K562 (cell line): ENCODE results near the gene KRTAP5-6. TPM values are rescaled to one million over a fixed set of nuclear protein-coding genes. Genes with fewer than 3 reads are reported as not detected.
"Not testable (repeated sequence)": the region's sequence is repeated elsewhere in the genome, so short reads cannot be mapped to it uniquely, and the experiment has no call there.

Source experiments
- ATAC-seq: fragments of 200-7000 bp; cut with Tn5 transposase; 3 replicates; pipeline ENCODE4 v1.9.1; 2020; ENCODE audit warnings: moderate library complexity
- BruUV-seq: library from RNA; stranded (reverse); fragments of 400-500 nt; replicated peaks from 2 replicates; lab custom pipeline; 2021; lab: Mats Ljungman, UMichigan
- CTCF ChIA-PET: fragments of 300-600 bp; formaldehyde crosslinking; extraction: SDS; loops from one replicate; lab custom pipeline; 2021; ENCODE audit warnings: low intra/inter-chr PET ratio; lab: Yijun Ruan, JAX
- POLR2A ChIA-PET: fragments of 300-600, 350-650 bp; sonication (Branson Sonifier 250); formaldehyde crosslinking; extraction: SDS; loops from one replicate; lab custom pipeline; 2021; ENCODE audit warnings: antibody characterized with exemption, inconsistent platforms; lab: Yijun Ruan, JAX
- DNase-seq, 4 experiments: peaks; one replicate each; pipeline versions ENCODE4 v3.0.0 to v3.0.0-alpha.2; 2011 to 2018; ENCODE audit warnings: low spot score in 3 of 4, mixed read lengths in 3 of 4; ENCODE audit errors: extremely low read depth in 1 of 4
- FAIRE-seq: peaks from 2 replicates; lab custom pipeline; 2011; peaks lifted over from hg19 to GRCh38; lab: Jason Lieb, UNC
- H2AFZ ChIP-seq: 2 replicates; pipeline ENCODE4 v1.6.0; 2011; ENCODE audit warnings: low read depth, low read length, control low read depth, inconsistent platforms
- H3K27ac ChIP-seq: fragments of 200-600 bp; 3 replicates; pipeline ENCODE4 v1.8.0; 2011; ENCODE audit warnings: low read depth, mild to moderate bottlenecking, control low read depth, inconsistent platforms, low read length, moderate library complexity, mixed read lengths; ENCODE audit errors: extremely low read depth
- H3K27me3 ChIP-seq, 2 experiments: fragments of 300-600 bp in 1 of 2; 2 replicates in 1 of 2; 3 replicates in 1 of 2; pipeline versions ENCODE4 v1.6.0 to v1.8.0; 2011; ENCODE audit warnings: inconsistent platforms in 2 of 2, low read length in 2 of 2, mild to moderate bottlenecking in 1 of 2, mixed read lengths in 1 of 2, moderate library complexity in 1 of 2; ENCODE audit not compliant: control insufficient read depth in 2 of 2, insufficient read depth in 2 of 2
- H3K36me3 ChIP-seq: fragments of 300-600 bp; 3 replicates; pipeline ENCODE4 v1.8.0; 2011; ENCODE audit warnings: mild to moderate bottlenecking, low read length, inconsistent platforms; ENCODE audit not compliant: control insufficient read depth, insufficient read depth
- H3K4me1 ChIP-seq, 2 experiments: fragments of 200-600 bp in 1 of 2; replicated peaks in 1 of 2; 2 replicates in 1 of 2; 3 replicates in 1 of 2; pipeline versions ENCODE4 v1.5.1 to v1.8.0; 2011; ENCODE audit warnings: inconsistent platforms in 2 of 2, low read length in 2 of 2, mild to moderate bottlenecking in 1 of 2, mixed read lengths in 1 of 2, moderate library complexity in 1 of 2; ENCODE audit not compliant: control insufficient read depth in 2 of 2, insufficient read depth in 2 of 2
- H3K4me2 ChIP-seq: 2 replicates; pipeline ENCODE4 v1.6.1; 2011; ENCODE audit warnings: low read length, control low read depth, inconsistent platforms, mixed read lengths; ENCODE audit not compliant: insufficient read depth
- H3K4me3 ChIP-seq: fragments of 200-600 bp; sonication (generic), shearing (Covaris generic); 2 replicates; pipeline ENCODE4 v1.5.1; 2016; ENCODE audit warnings: control low read depth, inconsistent platforms
- H3K79me2 ChIP-seq: fragments of 200-600 bp; 3 replicates; pipeline ENCODE4 v1.8.0; 2011; ENCODE audit warnings: low read length, inconsistent platforms; ENCODE audit not compliant: control insufficient read depth, insufficient read depth
- H3K9ac ChIP-seq, 2 experiments: 2 replicates each; pipeline versions ENCODE4 v1.6.0 to v1.6.1; 2011; ENCODE audit warnings: low read depth in 2 of 2, low read length in 2 of 2, control low read depth in 1 of 2, inconsistent platforms in 1 of 2, mild to moderate bottlenecking in 1 of 2, mixed read lengths in 1 of 2; ENCODE audit not compliant: insufficient read depth in 1 of 2
- H3K9me1 ChIP-seq: one replicate; pipeline ENCODE4 v1.6.0; 2011; ENCODE audit warnings: inconsistent platforms, mild to moderate bottlenecking, low read length, moderate library complexity; ENCODE audit not compliant: control insufficient read depth, insufficient read depth
- H3K9me3 ChIP-seq: replicated peaks from 2 replicates; pipeline ENCODE4 v1.5.1; 2011; ENCODE audit warnings: low read depth, low read length, inconsistent platforms; ENCODE audit not compliant: control insufficient read depth, insufficient read depth
- H4K20me1 ChIP-seq: replicated peaks from 2 replicates; pipeline ENCODE4 v1.6.1; 2011; ENCODE audit warnings: low read length, inconsistent platforms, mixed read lengths; ENCODE audit not compliant: control insufficient read depth, insufficient read depth
- WGBS: fragments of 100-300 bp; shearing (Covaris generic); methylation state at CpG from one replicate; pipeline ENCODE4 v1.1.6; 2016; ENCODE audit warnings: low coverage, mixed read lengths; ENCODE audit not compliant: insufficient coverage; ENCODE audit errors: missing lambda C conversion rate; 5-methylcytosine and 5-hydroxymethylcytosine counted together
- in situ Hi-C: fragments of 300-500 bp; cut with MboI; formaldehyde crosslinking; loops from 4 replicates; pipeline ENCODE4 v1.15.0; 2018; ENCODE audit warnings: inconsistent platforms, mixed read lengths
- intact Hi-C: fragments of 100-400 bp; cut with micrococcal nuclease; formaldehyde crosslinking; loops from 2 replicates; pipeline ENCODE4 v1.14.2; 2022
- polyA plus RNA-seq, 8 experiments: library from polyadenylated mRNA; depleted of rRNA in 4 of 8; stranded (reverse) in 5 of 8; unstranded in 3 of 8; fragments of >200 nt; fragmentation: Nextera tagmentation in 2 of 8; fragmentation: Illumina TruSeq in 1 of 8; extraction: Ambion mirVana in 2 of 8; extraction: Trizol in 1 of 8; gene quantifications; 2 replicates each; pipeline versions ENCODE4 v1.2.1 to v1.2.3, GENCODE V29; 2011 to 2014; ENCODE audit warnings: inconsistent platforms in 1 of 8, missing spikeins in 1 of 8
- total RNA-seq, 7 experiments: library from RNA; depleted of rRNA in 6 of 7; stranded (reverse); fragments of >200 nt in 6 of 7; fragmentation: Illumina TruSeq in 2 of 7; extraction: Trizol in 2 of 7; gene quantifications; 2 replicates each; pipeline versions ENCODE4 v1.2.1 to v1.2.3, GENCODE V29; 2011 to 2021; ENCODE audit warnings: low replicate concordance in 1 of 7

Gene KRTAP5-6
- total and polyA plus RNA-seq, 9 of the 15 experiments (the other 6 are each of a cell fraction or from before 2014, with no cell fraction given): not detected

GRCh38 chr11:1661454-1662269 is 35.3 kb upstream of the KRTAP5-6 start:
- in situ Hi-C loops, POLR2A ChIA-PET, H3K4me1 ChIP-seq, H3K9me3 ChIP-seq, BruUV-seq, H2AFZ ChIP-seq, DNase-seq, H3K79me2 ChIP-seq, H3K27ac ChIP-seq, CTCF ChIA-PET, H3K4me2 ChIP-seq, H3K36me3 ChIP-seq, intact Hi-C loops, H3K9ac ChIP-seq, H4K20me1 ChIP-seq, H3K4me3 ChIP-seq, H3K9me1 ChIP-seq, ATAC-seq, FAIRE-seq: not testable (repeated sequence)
- 0% methylated on average over 5 of the region's 25 CpGs for WGBS
- peaks cover 12 to 34% of the 10 kb centered on the region in 2 experiments; a peak in 4 of 5 replicates for H3K27me3 ChIP-seq

GRCh38 chr11:1662699-1663283 is 34.2 kb upstream of the KRTAP5-6 start:
- H3K27ac ChIP-seq, H3K79me2 ChIP-seq, H3K4me3 ChIP-seq, FAIRE-seq, H3K9me3 ChIP-seq, BruUV-seq, POLR2A ChIA-PET, H2AFZ ChIP-seq, CTCF ChIA-PET, H3K9ac ChIP-seq, H4K20me1 ChIP-seq, in situ Hi-C loops, H3K4me2 ChIP-seq, H3K9me1 ChIP-seq, intact Hi-C loops, DNase-seq, ATAC-seq, H3K4me1 ChIP-seq, H3K36me3 ChIP-seq: not testable (repeated sequence)
- peaks cover 16 to 33% of the 10 kb centered on the region in 2 experiments; a peak in 4 of 5 replicates for H3K27me3 ChIP-seq
- WGBS: 0% methylated on average over 12 of the region's 18 CpGs
